ENCODE results near the gene PIEZO1. TPM values are rescaled to one million over a fixed set of nuclear protein-coding genes. Genes with fewer than 3 reads are reported as not detected.
A peak's percentile ranks its signal among the peaks of the same experiment; 100 is the strongest.

PIEZO1 gene
- total RNA-seq, 2 donors from 2014 or later = 156 to 202 TPM

DNA sequence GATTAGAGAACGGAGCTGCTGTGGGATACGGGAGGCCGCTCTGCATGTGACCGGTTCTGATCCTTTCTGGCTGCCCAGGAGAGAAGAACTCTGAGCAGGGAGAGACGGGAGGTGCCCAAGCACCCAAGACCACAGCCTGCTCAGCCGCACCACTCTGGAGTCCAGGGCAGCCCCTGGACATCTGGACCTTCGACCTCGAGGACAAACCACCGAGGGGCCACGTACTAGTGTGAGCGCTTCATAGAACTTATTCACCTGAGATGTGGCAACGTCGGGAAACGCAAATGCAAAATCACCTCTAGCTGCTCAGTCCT, 84.7 kb downstream of the PIEZO1 start:
- Histone ChIP-seq H3K4me1 (replicated peaks) (peaks cover 2% of the 10 kb centered on the region), H3K9me3 (no peaks in the 10 kb centered on the region), H3K4me3 (no peak overlapping the region), H3K36me3 (no peaks in the 10 kb centered on the region), H3K27me3 (replicated peaks; ENCODE audit: insufficient read depth) (no peaks in the 10 kb centered on the region), H3K27ac (no peak overlapping the region)
- intact Hi-C loops (cut with DNase I) = no loop called here
- TF ChIP-seq, protein P1, sequence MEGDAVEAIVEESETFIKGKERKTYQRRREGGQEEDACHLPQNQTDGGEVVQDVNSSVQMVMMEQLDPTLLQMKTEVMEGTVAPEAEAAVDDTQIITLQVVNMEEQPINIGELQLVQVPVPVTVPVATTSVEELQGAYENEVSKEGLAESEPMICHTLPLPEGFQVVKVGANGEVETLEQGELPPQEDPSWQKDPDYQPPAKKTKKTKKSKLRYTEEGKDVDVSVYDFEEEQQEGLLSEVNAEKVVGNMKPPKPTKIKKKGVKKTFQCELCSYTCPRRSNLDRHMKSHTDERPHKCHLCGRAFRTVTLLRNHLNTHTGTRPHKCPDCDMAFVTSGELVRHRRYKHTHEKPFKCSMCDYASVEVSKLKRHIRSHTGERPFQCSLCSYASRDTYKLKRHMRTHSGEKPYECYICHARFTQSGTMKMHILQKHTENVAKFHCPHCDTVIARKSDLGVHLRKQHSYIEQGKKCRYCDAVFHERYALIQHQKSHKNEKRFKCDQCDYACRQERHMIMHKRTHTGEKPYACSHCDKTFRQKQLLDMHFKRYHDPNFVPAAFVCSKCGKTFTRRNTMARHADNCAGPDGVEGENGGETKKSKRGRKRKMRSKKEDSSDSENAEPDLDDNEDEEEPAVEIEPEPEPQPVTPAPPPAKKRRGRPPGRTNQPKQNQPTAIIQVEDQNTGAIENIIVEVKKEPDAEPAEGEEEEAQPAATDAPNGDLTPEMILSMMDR (IDR thresholded peaks at IDR 0.05) = no peak
- TF ChIP-seq POLR2A (IDR thresholded peaks at IDR 0.05) (no peak), POLR2AphosphoS5 (IDR thresholded peaks at IDR 0.05) (no peak)
- 84% methylated on average over 14 of the region's 14 CpGs for WGBS
- DNase-seq (ENCODE audit: low spot score) = no peak

DNA sequence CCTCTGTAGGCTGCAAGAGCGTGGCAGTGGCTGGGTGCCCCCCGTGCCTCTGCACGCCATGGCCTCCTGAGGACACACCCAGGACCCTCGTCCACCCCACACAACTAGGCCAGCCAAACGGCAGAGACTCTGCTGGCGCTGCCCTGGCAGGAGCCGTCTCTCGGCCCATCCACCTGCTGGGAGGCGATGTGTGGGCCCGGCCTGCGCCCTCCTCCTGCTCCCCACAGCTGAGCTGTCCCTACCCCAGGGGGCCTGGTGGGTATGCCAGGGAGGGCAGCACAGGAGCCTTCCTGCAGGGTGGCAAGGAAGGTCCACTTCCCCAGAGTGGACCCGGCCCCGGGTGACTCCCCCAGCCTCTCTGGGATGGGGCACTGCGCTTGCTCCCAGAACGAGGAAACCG, 85.8 kb downstream of the PIEZO1 start:
- H3K36me3 ChIP-seq = no peaks in the 10 kb centered on the region
- intact Hi-C loops (cut with DNase I) = no loop called here
- H3K4me1 ChIP-seq (replicated peaks) = no peaks in the 10 kb centered on the region
- no peaks in the 10 kb centered on the region for H3K27me3 ChIP-seq (replicated peaks; ENCODE audit: insufficient read depth)
- 93% methylated on average over 13 of the region's 16 CpGs for WGBS
- no peak overlapping the region for H3K27ac ChIP-seq
- TF ChIP-seq POLR2AphosphoS5 (IDR thresholded peaks at IDR 0.05) (no peak), POLR2A (IDR thresholded peaks at IDR 0.05) (no peak)
- TF ChIP-seq, protein P1 (IDR thresholded peaks at IDR 0.05) = no peak
- no peaks in the 10 kb centered on the region for H3K9me3 ChIP-seq
- no peak overlapping the region for H3K4me3 ChIP-seq
- no peak for DNase-seq (ENCODE audit: low spot score)

DNA sequence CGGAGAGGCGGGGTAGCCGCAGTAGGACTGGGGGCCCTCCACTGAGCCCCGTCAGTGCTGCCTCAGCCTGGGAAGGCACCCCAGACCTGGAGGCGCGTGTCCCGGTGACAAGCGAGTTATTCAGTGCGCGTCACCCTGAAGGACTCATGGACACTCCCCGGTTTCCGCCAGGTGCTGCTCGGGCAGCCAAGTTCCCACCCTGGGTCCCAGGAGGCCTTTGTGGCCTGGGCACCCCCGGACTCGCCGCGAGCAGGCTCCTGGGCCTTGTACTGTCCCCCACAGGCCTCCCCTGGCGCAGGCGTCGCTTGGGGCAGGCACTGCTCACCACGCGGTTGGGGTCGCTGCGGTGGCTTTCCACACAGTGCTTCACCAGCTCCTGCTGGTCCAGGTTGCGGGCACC, 86.4 kb downstream of the PIEZO1 start:
- TF ChIP-seq, protein P1 (IDR thresholded peaks at IDR 0.05) = no peak
- no peaks in the 10 kb centered on the region for H3K9me3 ChIP-seq
- 98% methylated on average over 21 of the region's 25 CpGs for WGBS

DNA sequence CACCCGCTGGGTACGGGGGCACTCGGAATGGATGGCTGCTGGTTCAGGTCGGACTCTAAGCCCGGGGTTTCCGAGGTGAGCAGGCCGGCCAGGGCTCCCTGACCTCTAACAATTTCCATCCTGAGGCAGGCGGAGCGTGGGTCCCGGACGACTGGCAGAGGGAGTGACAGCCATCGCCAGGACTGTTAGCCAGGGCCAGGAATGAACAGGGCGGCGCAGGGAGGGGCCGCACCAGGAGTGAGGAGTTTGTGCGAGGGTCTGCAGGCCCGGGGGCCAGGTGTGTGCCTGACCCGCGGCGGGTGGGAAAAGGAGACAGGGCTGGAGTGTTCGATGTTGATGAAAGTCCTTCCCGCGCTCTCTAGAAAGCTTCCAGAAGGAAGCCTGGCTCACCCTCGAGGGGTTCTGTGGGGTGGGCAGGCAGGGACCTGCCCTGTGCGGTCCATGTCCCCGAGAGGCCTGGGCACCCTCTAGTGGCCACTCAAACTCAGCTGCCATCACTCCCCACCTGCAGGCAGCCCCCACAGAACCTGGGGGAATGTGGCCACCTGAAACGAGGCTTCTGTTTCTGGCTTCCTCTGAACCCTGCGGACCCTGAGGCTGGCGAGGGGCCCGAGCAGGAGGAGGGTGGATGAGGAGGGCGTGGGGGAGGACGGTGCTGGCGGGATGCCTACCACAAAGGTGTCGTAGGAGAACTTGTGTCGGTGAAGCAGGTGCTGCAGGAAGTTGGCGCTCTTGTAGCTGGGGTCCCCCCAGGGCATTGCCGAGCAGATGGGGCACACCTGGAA, 87.0 kb downstream of the PIEZO1 start:
- Histone ChIP-seq H3K4me1 (replicated peaks) (no peaks in the 10 kb centered on the region), H3K9me3 (no peaks in the 10 kb centered on the region), H3K36me3 (no peaks in the 10 kb centered on the region), H3K27ac (no peak overlapping the region), H3K27me3 (replicated peaks; ENCODE audit: insufficient read depth) (no peaks in the 10 kb centered on the region), H3K4me3 (no peak overlapping the region)
- intact Hi-C loops (cut with DNase I) = no loop called here
- TF ChIP-seq POLR2AphosphoS5 (IDR thresholded peaks at IDR 0.05) (no peak), POLR2A (IDR thresholded peaks at IDR 0.05) (no peak)
- TF ChIP-seq, protein P1 (IDR thresholded peaks at IDR 0.05) = peak in 2 of 4 experiments; percentile 8 to 23
- DNase-seq (ENCODE audit: low spot score) = no peak
- 77% methylated on average over 35 of the region's 37 CpGs for WGBS

More for the DNA sequence above, 86.4 kb downstream of the PIEZO1 start:
- intact Hi-C loops (cut with DNase I) = no loop called here
- DNase-seq (ENCODE audit: low spot score) = no peak
- Histone ChIP-seq H3K4me3 (no peak overlapping the region), H3K27ac (no peak overlapping the region), H3K4me1 (replicated peaks) (no peaks in the 10 kb centered on the region), H3K27me3 (replicated peaks; ENCODE audit: insufficient read depth) (no peaks in the 10 kb centered on the region), H3K36me3 (no peaks in the 10 kb centered on the region)

DNA sequence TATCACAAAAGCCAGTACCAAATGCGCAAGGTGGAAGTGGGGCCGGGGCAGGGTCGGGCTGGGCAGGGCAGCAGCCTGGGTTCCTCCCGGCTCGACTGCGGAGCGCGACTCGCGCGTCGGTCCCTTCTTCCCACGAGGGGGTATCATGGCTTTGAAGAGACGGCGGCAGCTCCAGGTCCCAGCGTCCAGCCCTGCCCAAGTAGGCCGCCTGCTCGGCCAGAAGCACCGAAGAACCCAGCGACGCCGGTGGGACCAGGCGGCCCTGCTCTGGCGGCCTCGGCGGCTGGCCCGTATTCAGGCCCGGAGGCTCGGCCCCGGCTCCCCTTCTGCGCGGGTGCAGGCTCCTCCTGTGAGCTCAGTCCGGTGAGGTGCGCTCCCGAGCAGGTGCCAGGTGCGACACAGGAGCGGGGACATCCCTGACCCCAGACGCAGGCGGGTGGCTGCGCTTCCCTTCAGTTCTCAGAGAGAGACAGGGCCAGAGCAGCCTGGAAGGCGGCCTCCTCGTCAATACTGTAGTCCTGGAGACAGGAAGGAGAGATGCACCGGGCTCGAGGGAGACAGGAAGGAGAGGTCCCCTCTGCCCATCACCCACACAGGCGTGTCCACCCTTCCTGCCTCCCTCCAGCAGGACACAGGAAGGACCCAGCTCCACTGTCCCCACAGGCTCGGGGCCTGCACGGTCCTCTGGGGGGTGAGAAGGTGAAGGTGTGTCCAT, 87.7 kb downstream of the PIEZO1 start:
- H3K4me1 ChIP-seq (replicated peaks) = no peaks in the 10 kb centered on the region
- H3K27me3 ChIP-seq (replicated peaks; ENCODE audit: insufficient read depth) = no peaks in the 10 kb centered on the region
- H3K9me3 ChIP-seq = no peaks in the 10 kb centered on the region
- TF ChIP-seq POLR2AphosphoS5 (IDR thresholded peaks at IDR 0.05) (no peak), POLR2A (IDR thresholded peaks at IDR 0.05) (no peak)
- TF ChIP-seq, protein P1 (IDR thresholded peaks at IDR 0.05) = no peak
- DNase-seq (ENCODE audit: low spot score) = no peak
- intact Hi-C loops (cut with DNase I) = no loop called here
- no peak overlapping the region for H3K4me3 ChIP-seq
- no peaks in the 10 kb centered on the region for H3K36me3 ChIP-seq
- H3K27ac ChIP-seq = no peak overlapping the region
- WGBS = 90% methylated on average over 45 of the region's 47 CpGs
